DND-41 (cell line): ENCODE results near the gene CST2.

ENCODE experiments used
- CTCF ChIP-seq: IDR thresholded peaks from 2 replicates; pipeline ENCODE4 v1.5.1; 2012; ENCODE audit warnings: borderline replicate concordance, low read length, moderate library complexity, mild to moderate bottlenecking; ENCODE audit not compliant: poor library complexity, severe bottlenecking; ENCODE audit errors: extremely low read depth
- EZH2 ChIP-seq: IDR thresholded peaks from 3 replicates; pipeline ENCODE4 v1.6.1; 2012; ENCODE audit warnings: borderline replicate concordance, low read depth, mild to moderate bottlenecking, moderate library complexity, low read length, inconsistent platforms; ENCODE audit not compliant: severe bottlenecking

GRCh38 chr20:23774081-23774480, 52.4 kb downstream of the CST2 start:
- no peak for TF ChIP-seq CTCF
- no peak for TF ChIP-seq EZH2
